Endothelial cell of umbilical vein (primary cell): Measurements from ENCODE around the gene CPNE6. TPM values are rescaled to one million over a fixed set of nuclear protein-coding genes. Genes with fewer than 3 reads are reported as not detected.

Experiments
- BruUV-seq: library from RNA; stranded (reverse); fragments of 400-500 nt; replicated peaks from 2 replicates; lab custom pipeline; 2021; lab: Mats Ljungman, UMichigan
- CTCF ChIA-PET: fragments of 300-600, 350-600 bp; sonication (Branson Sonifier 250); formaldehyde crosslinking; loops from one replicate; lab custom pipeline; 2021; ENCODE audit warnings: antibody characterized with exemption, inconsistent platforms; lab: Charles Lee
- POLR2A ChIA-PET: fragments of 300-600, 350-600 bp; sonication (Branson Sonifier 250); formaldehyde crosslinking; loops from one replicate; lab custom pipeline; 2021; ENCODE audit warnings: antibody characterized with exemption, inconsistent platforms; lab: Charles Lee
- DNase-seq: peaks from one replicate; pipeline ENCODE4 v3.0.0-alpha.2; 2011; ENCODE audit warnings: low read depth, low spot score
- FAIRE-seq: peaks from 2 replicates; lab custom pipeline; 2011; peaks lifted over from hg19 to GRCh38; lab: Jason Lieb, UNC
- H2AFZ ChIP-seq: 2 replicates; pipeline ENCODE4 v1.6.0; 2012; ENCODE audit warnings: low read depth, low read length, control low read depth, inconsistent platforms
- H3K27ac ChIP-seq: 2 replicates; pipeline ENCODE4 v1.5.1; 2011; ENCODE audit warnings: low read depth, mild to moderate bottlenecking, control low read depth, low read length, moderate library complexity; ENCODE audit not compliant: insufficient read depth
- H3K27me3 ChIP-seq, 2 experiments: 2 replicates each; pipeline versions ENCODE4 v1.6.0 to v1.6.1; 2011; ENCODE audit warnings: low read length in 2 of 2, mixed read lengths in 1 of 2; ENCODE audit not compliant: control insufficient read depth in 2 of 2, insufficient read depth in 2 of 2
- H3K36me3 ChIP-seq, 2 experiments: 2 replicates in 1 of 2; 3 replicates in 1 of 2; pipeline ENCODE4 v1.5.1; 2011; ENCODE audit warnings: low read length in 2 of 2, mild to moderate bottlenecking in 1 of 2, moderate library complexity in 1 of 2; ENCODE audit not compliant: control insufficient read depth in 2 of 2, insufficient read depth in 2 of 2; ENCODE audit errors: extremely low read depth in 1 of 2
- H3K4me1 ChIP-seq: 3 replicates; pipeline ENCODE4 v1.5.1; 2011; ENCODE audit warnings: mild to moderate bottlenecking, low read length; ENCODE audit not compliant: control insufficient read depth, insufficient read depth; ENCODE audit errors: extremely low read depth
- H3K4me2 ChIP-seq: 2 replicates; pipeline ENCODE4 v1.6.1; 2011; ENCODE audit warnings: low read length, control low read depth, mixed read lengths; ENCODE audit not compliant: insufficient read depth
- H3K4me3 ChIP-seq, 3 experiments: fragments of 200-600 bp in 1 of 3; sonication (generic), shearing (Covaris generic) in 1 of 3; replicated peaks in 1 of 3; 2 replicates each; pipeline ENCODE4 v1.5.1; 2011 to 2016; ENCODE audit warnings: control low read depth in 3 of 3, low read length in 3 of 3, mild to moderate bottlenecking in 2 of 3, inconsistent platforms in 1 of 3, low read depth in 1 of 3, moderate library complexity in 1 of 3; ENCODE audit not compliant: insufficient read depth in 1 of 3
- H3K79me2 ChIP-seq: 2 replicates; pipeline ENCODE4 v1.6.0; 2012; ENCODE audit warnings: low read length, inconsistent platforms; ENCODE audit not compliant: control insufficient read depth, insufficient read depth
- H3K9ac ChIP-seq: replicated peaks from 2 replicates; pipeline ENCODE3; 2011; ENCODE audit warnings: low read length, control low read depth; ENCODE audit not compliant: insufficient read depth; ENCODE audit errors: extremely low read depth
- H3K9me1 ChIP-seq: replicated peaks from 3 replicates; pipeline ENCODE4 v1.6.0; 2011; ENCODE audit warnings: mild to moderate bottlenecking, low read length; ENCODE audit not compliant: control insufficient read depth, insufficient read depth; ENCODE audit errors: extremely low read depth
- H3K9me3 ChIP-seq: replicated peaks from 2 replicates; pipeline ENCODE4 v1.5.1; 2012; ENCODE audit warnings: low read length, inconsistent platforms; ENCODE audit not compliant: control insufficient read depth, insufficient read depth
- H4K20me1 ChIP-seq: replicated peaks from 2 replicates; pipeline ENCODE3; 2011; ENCODE audit warnings: mild to moderate bottlenecking, low read length; ENCODE audit not compliant: control insufficient read depth, insufficient read depth; ENCODE audit errors: extremely low read depth
- EZH2 ChIP-seq: IDR thresholded peaks from 2 replicates; pipeline ENCODE4 v1.6.1; 2012; ENCODE audit warnings: borderline replicate concordance, low read depth, mild to moderate bottlenecking, moderate library complexity, low read length, inconsistent platforms; ENCODE audit not compliant: severe bottlenecking
- FOS ChIP-seq: IDR thresholded peaks from 2 replicates; pipeline ENCODE4 v1.6.1; 2011; ENCODE audit warnings: mild to moderate bottlenecking, low read length, moderate library complexity, borderline replicate concordance; ENCODE audit not compliant: insufficient read depth
- GATA2 ChIP-seq: IDR thresholded peaks from 2 replicates; pipeline ENCODE4 v1.7.0; 2011; ENCODE audit warnings: low read depth, mild to moderate bottlenecking, moderate library complexity, mixed read lengths, low read length; ENCODE audit not compliant: insufficient read length, insufficient read depth
- JUN ChIP-seq: IDR thresholded peaks from 2 replicates; pipeline ENCODE4 v1.6.1; 2011; ENCODE audit warnings: borderline replicate concordance, low read depth; ENCODE audit not compliant: insufficient read length, insufficient read depth
- MYC ChIP-seq: IDR thresholded peaks from one replicate; pipeline ENCODE4 v1.6.1; 2011; ENCODE audit warnings: mild to moderate bottlenecking, low read depth, low read length
- POLR2A ChIP-seq: IDR thresholded peaks from 2 replicates; pipeline ENCODE4 v1.6.1; 2012; ENCODE audit warnings: low read depth, mild to moderate bottlenecking, control low read depth, low read length
- POLR2AphosphoS5 ChIP-seq: IDR thresholded peaks from 2 replicates; pipeline ENCODE4 v1.6.1; 2012; ENCODE audit warnings: low read depth, mild to moderate bottlenecking, control low read depth, low read length, moderate library complexity; ENCODE audit not compliant: insufficient read depth
- dilution Hi-C: fragments of 300-500 bp; cut with MboI; formaldehyde crosslinking; loops from one replicate; pipeline ENCODE4 v1.15.0; 2019; ENCODE audit warnings: low sequenced_read_pairs; ENCODE audit not compliant: extremely low pct_ligation_motif_present
- intact Hi-C: fragments of 100-400 bp; cut with micrococcal nuclease; formaldehyde crosslinking; loops from one replicate; pipeline ENCODE4 v1.10.0; 2022
- polyA plus RNA-seq, 4 experiments: library from polyadenylated mRNA; depleted of rRNA in 3 of 4; stranded (reverse) in 3 of 4; unstranded in 1 of 4; fragments of >200 nt; gene quantifications; 2 replicates each; pipeline versions ENCODE4 v1.2.1 to v1.2.3, GENCODE V29; 2011 to 2012; ENCODE audit warnings: missing spikeins in 1 of 4
- total RNA-seq: library from RNA; stranded (reverse); gene quantifications from 2 replicates; pipeline ENCODE4 v1.2.3, GENCODE V29; 2021
- TF ChIP-seq, protein P1 (sequence below), 2 donors: IDR thresholded peaks; 1 replicate in 1 of 2; 2 replicates in 1 of 2; pipeline ENCODE4 v1.5.1; 2011; ENCODE audit warnings: low read length in 2 of 2, mild to moderate bottlenecking in 2 of 2, moderate library complexity in 2 of 2, control low read depth in 1 of 2, inconsistent platforms in 1 of 2, low read depth in 1 of 2; ENCODE audit not compliant: insufficient read depth in 1 of 2; ENCODE audit errors: extremely low read depth in 1 of 2
- TF ChIP-seq, protein P2 (sequence below): IDR thresholded peaks from 2 replicates; pipeline ENCODE4 v1.6.1; 2011; ENCODE audit not compliant: insufficient read depth, insufficient read length

Gene CPNE6
- total and polyA plus RNA-seq, 2 donors (not counting 3 experiments of a cell fraction or from before 2014, with no cell fraction given): not detected

DNA sequence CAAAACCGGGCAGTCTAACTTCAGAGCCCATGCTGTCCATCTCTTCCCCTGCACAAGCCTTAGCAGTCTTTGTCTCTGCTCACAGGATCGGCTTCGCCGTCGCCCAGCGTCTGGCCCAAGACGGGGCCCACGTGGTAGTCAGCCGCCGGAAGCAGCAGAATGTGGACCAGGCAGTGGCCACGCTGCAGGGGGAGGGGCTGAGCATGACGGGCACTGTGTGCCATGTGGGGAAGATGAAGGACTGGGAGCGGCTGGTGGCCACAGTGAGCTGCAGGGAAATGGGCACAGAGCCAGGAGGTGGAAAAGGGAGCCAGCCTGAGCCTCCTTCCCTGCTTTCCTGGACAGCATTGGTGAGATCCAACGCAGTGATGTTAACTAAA lies 33.7 kb upstream of the CPNE6 start:
- H3K9ac ChIP-seq: no peak overlapping the region
- no peak for DNase-seq
- no peaks in the 10 kb centered on the region for H3K27me3 ChIP-seq
- H3K79me2 ChIP-seq: no peaks in the 10 kb centered on the region
- no peak overlapping the region for H2AFZ ChIP-seq
- BruUV-seq: no TSS peak
- no peaks in the 10 kb centered on the region for H4K20me1 ChIP-seq
- H3K27ac ChIP-seq: no peak overlapping the region
- dilution Hi-C loops (no loop called here), intact Hi-C loops (loop anchor here (5.0 kb wide), 1 partner anchor 65 kb away; no protein-coding TSS in a partner anchor)
- H3K9me1 ChIP-seq: no peaks in the 10 kb centered on the region
- H3K9me3 ChIP-seq: peaks cover 2% of the 10 kb centered on the region
- no peak for FAIRE-seq
- CTCF ChIA-PET: interaction anchor here (0.9 to 1.3 kb wide), 2 partner anchors 15 to 20 kb away, joined by 3 to 4 read pairs; no protein-coding TSS in a partner anchor
- H3K36me3 ChIP-seq: no peaks in the 10 kb centered on the region
- no peak overlapping the region for H3K4me2 ChIP-seq
- no peaks in the 10 kb centered on the region for H3K4me1 ChIP-seq
- no peak for TF ChIP-seq MYC
- TF ChIP-seq, protein P1, sequence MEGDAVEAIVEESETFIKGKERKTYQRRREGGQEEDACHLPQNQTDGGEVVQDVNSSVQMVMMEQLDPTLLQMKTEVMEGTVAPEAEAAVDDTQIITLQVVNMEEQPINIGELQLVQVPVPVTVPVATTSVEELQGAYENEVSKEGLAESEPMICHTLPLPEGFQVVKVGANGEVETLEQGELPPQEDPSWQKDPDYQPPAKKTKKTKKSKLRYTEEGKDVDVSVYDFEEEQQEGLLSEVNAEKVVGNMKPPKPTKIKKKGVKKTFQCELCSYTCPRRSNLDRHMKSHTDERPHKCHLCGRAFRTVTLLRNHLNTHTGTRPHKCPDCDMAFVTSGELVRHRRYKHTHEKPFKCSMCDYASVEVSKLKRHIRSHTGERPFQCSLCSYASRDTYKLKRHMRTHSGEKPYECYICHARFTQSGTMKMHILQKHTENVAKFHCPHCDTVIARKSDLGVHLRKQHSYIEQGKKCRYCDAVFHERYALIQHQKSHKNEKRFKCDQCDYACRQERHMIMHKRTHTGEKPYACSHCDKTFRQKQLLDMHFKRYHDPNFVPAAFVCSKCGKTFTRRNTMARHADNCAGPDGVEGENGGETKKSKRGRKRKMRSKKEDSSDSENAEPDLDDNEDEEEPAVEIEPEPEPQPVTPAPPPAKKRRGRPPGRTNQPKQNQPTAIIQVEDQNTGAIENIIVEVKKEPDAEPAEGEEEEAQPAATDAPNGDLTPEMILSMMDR (IDR thresholded peaks at IDR 0.05; ENCODE audit: extremely low read depth in 1 of 2, insufficient read depth in 1 of 2, low read depth in 1 of 2, low read length in 2 of 2): no peak
- no peak for TF ChIP-seq FOS
- TF ChIP-seq POLR2AphosphoS5: no peak
- no peak for TF ChIP-seq EZH2
- no peak for TF ChIP-seq GATA2
- no peak for TF ChIP-seq JUN
- TF ChIP-seq, protein P2, sequence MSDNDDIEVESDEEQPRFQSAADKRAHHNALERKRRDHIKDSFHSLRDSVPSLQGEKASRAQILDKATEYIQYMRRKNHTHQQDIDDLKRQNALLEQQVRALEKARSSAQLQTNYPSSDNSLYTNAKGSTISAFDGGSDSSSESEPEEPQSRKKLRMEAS: no peak
- TF ChIP-seq POLR2A: no peak
- POLR2A ChIA-PET: no interaction called here
- no peak overlapping the region for H3K4me3 ChIP-seq
